Skeletal muscle tissue (tissue), 4 donors: ENCODE data around the gene BANK1. TPM values are rescaled to one million over a fixed set of nuclear protein-coding genes. Genes with fewer than 3 reads are reported as not detected.

Experiments used
- H3K27ac ChIP-seq: one replicate; pipeline ENCODE4 v1.7.0; 2013; ENCODE audit warnings: mild to moderate bottlenecking, low read depth, low read length, inconsistent platforms
- H3K27me3 ChIP-seq, 3 donors: one replicate each; pipeline ENCODE4 v1.7.0; 2013; ENCODE audit warnings: low read length in 3 of 3; ENCODE audit not compliant: control insufficient read depth in 3 of 3, insufficient read depth in 3 of 3
- H3K36me3 ChIP-seq, 3 donors: one replicate each; pipeline ENCODE4 v1.7.0; 2013; ENCODE audit warnings: low read length in 3 of 3; ENCODE audit not compliant: control insufficient read depth in 3 of 3, insufficient read depth in 3 of 3
- H3K4me1 ChIP-seq, 3 donors: one replicate each; pipeline ENCODE4 v1.7.0; 2013; ENCODE audit warnings: low read length in 3 of 3, mild to moderate bottlenecking in 3 of 3; ENCODE audit not compliant: control insufficient read depth in 3 of 3, insufficient read depth in 3 of 3
- H3K4me3 ChIP-seq, 3 donors: one replicate each; pipeline ENCODE4 v1.7.0; 2013; ENCODE audit warnings: low read length in 3 of 3
- H3K9ac ChIP-seq, 3 donors: one replicate each; pipeline ENCODE4 v1.7.0; 2013; ENCODE audit warnings: low read length in 3 of 3, mild to moderate bottlenecking in 3 of 3, moderate library complexity in 2 of 3, low read depth in 1 of 3
- H3K9me3 ChIP-seq, 3 donors: one replicate each; pipeline ENCODE4 v1.7.0; 2013; ENCODE audit warnings: low read length in 3 of 3; ENCODE audit not compliant: control insufficient read depth in 3 of 3
- total RNA-seq: library from RNA; depleted of rRNA; stranded (reverse); fragments of >200 nt; gene quantifications from one replicate; pipeline ENCODE4 v1.2.3, GENCODE V29; 2014
- donor health status: Osteomylitis.

BANK1 gene
- total RNA-seq, 1 donor from 2014 or later: 0.52 TPM

- no peaks in the 10 kb centered on the region for H3K9me3 ChIP-seq
- no peak overlapping the region for H3K27ac ChIP-seq
- no peak overlapping the region for H3K9ac ChIP-seq
- H3K4me1 ChIP-seq: no peaks in the 10 kb centered on the region
- H3K27me3 ChIP-seq: no peaks in the 10 kb centered on the region
- H3K4me3 ChIP-seq: no peak overlapping the region
- H3K36me3 ChIP-seq: no peaks in the 10 kb centered on the region
Measured at GRCh38 chr4:101948951-101949350, 158.4 kb downstream of the BANK1 start.

GRCh38 chr4:101950258-101950979 lies 159.9 kb downstream of the BANK1 start:
- no peaks in the 10 kb centered on the region for H3K4me1 ChIP-seq
- no peak overlapping the region for H3K4me3 ChIP-seq
- no peak overlapping the region for H3K27ac ChIP-seq
- H3K9ac ChIP-seq: no peak overlapping the region
- H3K9me3 ChIP-seq: no peaks in the 10 kb centered on the region
- H3K27me3 ChIP-seq: no peaks in the 10 kb centered on the region
- no peaks in the 10 kb centered on the region for H3K36me3 ChIP-seq

- no peak overlapping the region for H3K9ac ChIP-seq
- H3K4me1 ChIP-seq: no peaks in the 10 kb centered on the region
- H3K36me3 ChIP-seq: no peaks in the 10 kb centered on the region
- H3K4me3 ChIP-seq: no peak overlapping the region
- no peak overlapping the region for H3K27ac ChIP-seq
- H3K27me3 ChIP-seq: no peaks in the 10 kb centered on the region
- no peaks in the 10 kb centered on the region for H3K9me3 ChIP-seq
Measured at GRCh38 chr4:101952985-101953384, 162.5 kb downstream of the BANK1 start.

GRCh38 chr4:101953949-101954348 lies 163.4 kb downstream of the BANK1 start:
- H3K4me1 ChIP-seq: no peaks in the 10 kb centered on the region
- H3K27ac ChIP-seq: no peak overlapping the region
- no peaks in the 10 kb centered on the region for H3K36me3 ChIP-seq
- H3K9me3 ChIP-seq: no peaks in the 10 kb centered on the region
- H3K4me3 ChIP-seq: no peak overlapping the region
- H3K9ac ChIP-seq: no peak overlapping the region
- H3K27me3 ChIP-seq: no peaks in the 10 kb centered on the region

GRCh38 chr4:101954351-101954750 lies 163.8 kb downstream of the BANK1 start:
- H3K36me3 ChIP-seq: no peaks in the 10 kb centered on the region

GRCh38 chr4:101954975-101955678 lies 164.6 kb downstream of the BANK1 start:
- H3K27me3 ChIP-seq: no peaks in the 10 kb centered on the region
- H3K36me3 ChIP-seq: no peaks in the 10 kb centered on the region
- no peak overlapping the region for H3K9ac ChIP-seq
- no peak overlapping the region for H3K4me3 ChIP-seq
- no peaks in the 10 kb centered on the region for H3K4me1 ChIP-seq
- no peak overlapping the region for H3K27ac ChIP-seq
- no peaks in the 10 kb centered on the region for H3K9me3 ChIP-seq

More at GRCh38 chr4:101954351-101954750, 163.8 kb downstream of the BANK1 start:
- H3K4me1 ChIP-seq: no peaks in the 10 kb centered on the region
- H3K9ac ChIP-seq: no peak overlapping the region
- H3K9me3 ChIP-seq: no peaks in the 10 kb centered on the region
- H3K27ac ChIP-seq: no peak overlapping the region
- H3K27me3 ChIP-seq: no peaks in the 10 kb centered on the region
- no peak overlapping the region for H3K4me3 ChIP-seq

GRCh38 chr4:101956068-101956825 lies 165.7 kb downstream of the BANK1 start:
- no peaks in the 10 kb centered on the region for H3K27me3 ChIP-seq
- no peak overlapping the region for H3K27ac ChIP-seq
- H3K9me3 ChIP-seq: no peaks in the 10 kb centered on the region
- no peaks in the 10 kb centered on the region for H3K36me3 ChIP-seq
- H3K4me1 ChIP-seq: no peaks in the 10 kb centered on the region
- H3K9ac ChIP-seq: no peak overlapping the region
- H3K4me3 ChIP-seq: no peak overlapping the region

- H3K27ac ChIP-seq: no peak overlapping the region
- H3K9ac ChIP-seq: no peak overlapping the region
- H3K27me3 ChIP-seq: no peaks in the 10 kb centered on the region
- H3K4me3 ChIP-seq: no peak overlapping the region
- H3K9me3 ChIP-seq: no peaks in the 10 kb centered on the region
- no peaks in the 10 kb centered on the region for H3K36me3 ChIP-seq
- H3K4me1 ChIP-seq: no peaks in the 10 kb centered on the region
Measured at GRCh38 chr4:101958547-101958946, 168.0 kb downstream of the BANK1 start.

GRCh38 chr4:101960431-101960830 lies 169.9 kb downstream of the BANK1 start:
- H3K4me3 ChIP-seq: no peak overlapping the region
- no peak overlapping the region for H3K9ac ChIP-seq
- H3K36me3 ChIP-seq: no peaks in the 10 kb centered on the region
- H3K4me1 ChIP-seq: no peaks in the 10 kb centered on the region
- H3K27ac ChIP-seq: no peak overlapping the region
- H3K9me3 ChIP-seq: no peaks in the 10 kb centered on the region
- H3K27me3 ChIP-seq: no peaks in the 10 kb centered on the region

GRCh38 chr4:101961144-101961543 lies 170.6 kb downstream of the BANK1 start:
- Histone ChIP-seq H3K27ac (no peak overlapping the region), H3K9ac (no peak overlapping the region), H3K36me3 (no peaks in the 10 kb centered on the region), H3K9me3 (no peaks in the 10 kb centered on the region), H3K4me1 (no peaks in the 10 kb centered on the region), H3K4me3 (no peak overlapping the region), H3K27me3 (no peaks in the 10 kb centered on the region)
